Upper lobe of left lung (tissue), 6 donors: ENCODE measurements around the gene DIPK1A. TPM values are rescaled to one million over a fixed set of nuclear protein-coding genes. Genes with fewer than 3 reads are reported as not detected.
A peak's percentile ranks its signal among the peaks of the same experiment; 100 is the strongest.

Experiments used
- ATAC-seq, 2 donors: fragments of 200-7000 bp; cut with Tn5 transposase; one replicate each; pipeline ENCODE4 v1.9.1; 2022; ENCODE audit warnings: mild to moderate bottlenecking in 2 of 2, moderate library complexity in 2 of 2; ENCODE audit not compliant: low FRiP score in 2 of 2
- DNase-seq, 2 donors: peaks; one replicate each; pipeline ENCODE4 v3.0.0-alpha.2; 2019 to 2020
- H3K27ac ChIP-seq, 4 donors: fragments of 200-600 bp; sonication (generic); one replicate each; pipeline ENCODE4 v1.5.1; 2016 to 2019
- H3K27me3 ChIP-seq, 4 donors: fragments of 200-600 bp; sonication (generic); one replicate each; pipeline ENCODE4 v1.5.1; 2017 to 2019
- H3K36me3 ChIP-seq, 4 donors: fragments of 200-600 bp; sonication (generic); one replicate each; pipeline ENCODE4 v1.5.1; 2016 to 2019
- H3K4me1 ChIP-seq, 4 donors: fragments of 200-600 bp; sonication (generic); one replicate each; pipeline ENCODE4 v1.5.1; 2018 to 2019
- H3K4me3 ChIP-seq, 4 donors: fragments of 200-600 bp; sonication (generic); one replicate each; pipeline ENCODE4 v1.5.1; 2017 to 2019; ENCODE audit warnings: mild to moderate bottlenecking in 2 of 4, moderate library complexity in 1 of 4
- H3K9me3 ChIP-seq, 4 donors: fragments of 200-600 bp; sonication (generic); one replicate each; pipeline ENCODE4 v1.5.1; 2018 to 2019
- CTCF ChIP-seq, 6 experiments: fragments of 450-650 bp in 4 of 6; fragments of 200-600 bp in 2 of 6; sonication (generic) in 2 of 6; IDR thresholded peaks; one replicate each; pipeline ENCODE4 v1.5.1; 2016 to 2019; ENCODE audit warnings: antibody characterized with exemption in 6 of 6
- EP300 ChIP-seq, 4 donors: sonication (generic); formaldehyde crosslinking; IDR thresholded peaks; one replicate each; pipeline ENCODE4 v1.5.1; 2017; ENCODE audit warnings: antibody characterized with exemption in 4 of 4, control low read depth in 2 of 4
- POLR2A ChIP-seq, 4 donors: fragments of 450-650 bp; IDR thresholded peaks; one replicate each; pipeline ENCODE4 v1.5.1; 2016 to 2017; ENCODE audit warnings: antibody characterized with exemption in 4 of 4, mild to moderate bottlenecking in 2 of 4
- POLR2AphosphoS5 ChIP-seq, 2 donors: sonication (generic); formaldehyde crosslinking; IDR thresholded peaks; one replicate each; pipeline ENCODE4 v1.5.1; 2017; ENCODE audit warnings: antibody characterized with exemption in 2 of 2
- WGBS, 2 donors: methylation state at CpG; one replicate each; pipeline ENCODE4 v1.1.5; 2017 to 2018; 5-methylcytosine and 5-hydroxymethylcytosine counted together
- total RNA-seq, 6 donors: library from RNA; depleted of rRNA in 4 of 6; stranded (reverse); fragments of >200 nt in 4 of 6; gene quantifications; one replicate each; pipeline versions ENCODE4 v1.1.0 to v1.2.1, GENCODE V29; 2016 to 2021
- donor health status: DM: no; HTN: no; CAD: no; lungs with moderate emphysema.
- donor health status: DM: no; HTN: yes; CAD: no; lungs with severe emphysema.

The DIPK1A gene
- total RNA-seq, 6 donors from 2014 or later, result 2.8 to 15.2 (median 4.4) TPM

DNA sequence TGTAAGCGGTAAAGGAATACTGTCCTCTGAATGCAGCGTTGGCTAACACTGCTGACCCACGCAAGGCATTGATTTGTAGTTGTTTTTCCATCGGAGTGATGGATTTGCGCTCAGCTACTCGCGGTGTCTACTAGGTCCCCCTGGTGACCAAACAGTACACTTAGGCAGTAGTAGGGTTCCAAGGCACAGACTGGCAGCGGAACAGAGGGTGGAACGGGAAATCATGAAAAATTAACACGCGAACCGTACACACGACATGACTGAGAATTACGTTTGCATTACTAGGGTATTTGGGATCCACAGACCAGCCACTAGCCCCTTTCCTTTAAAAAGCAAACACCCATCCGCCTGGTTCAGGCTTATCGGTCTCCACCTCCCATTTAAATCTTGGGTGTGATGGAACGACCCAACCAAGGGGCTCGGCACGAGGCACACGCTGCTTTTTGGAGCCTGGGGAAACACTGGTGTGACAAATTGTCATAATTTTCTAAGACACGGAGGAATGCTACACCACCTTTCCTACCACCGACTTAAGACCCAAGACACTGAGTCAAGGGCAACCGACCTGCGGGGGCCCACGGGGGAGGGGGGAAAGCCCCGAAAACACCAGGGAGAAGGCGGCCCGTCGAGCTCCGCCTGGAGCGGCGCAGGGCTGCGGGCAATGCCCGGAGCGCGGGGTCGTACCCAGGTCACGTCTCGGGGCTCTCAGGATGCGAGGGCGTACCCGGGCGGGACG is 699 bp downstream of the DIPK1A start:
- TF ChIP-seq EP300 (IDR thresholded peaks at IDR 0.05), result no peak
- TF ChIP-seq POLR2A (IDR thresholded peaks at IDR 0.05), result peak in 1 of 4 donors; percentile 50
- TF ChIP-seq POLR2AphosphoS5 (IDR thresholded peaks at IDR 0.05), result peak in 1 of 2 donors; percentile 21
- peak; percentile 26 to 73 (median 58) for TF ChIP-seq CTCF (IDR thresholded peaks at IDR 0.05)
- Histone ChIP-seq H3K36me3 (no peaks in the 10 kb centered on the region), H3K27me3 (no peaks in the 10 kb centered on the region), H3K4me1 (peaks cover 0 to 14% (median 12%) of the 10 kb centered on the region in 4 donors), H3K4me3 (peak overlapping the region; percentile 72 to 96 (median 84)), H3K27ac (peak overlapping the region; percentile 90 to 96 (median 93)), H3K9me3 (no peaks in the 10 kb centered on the region)
- DNase-seq (peak in 1 of 2 donors; percentile 70), ATAC-seq (peak; percentile 80 to 82)
- WGBS, 2 donors, result 1 to 3% methylated on average over 15 to 25 of the region's 44 CpGs

- H3K9me3 ChIP-seq, result no peaks in the 10 kb centered on the region
- H3K27me3 ChIP-seq, result no peaks in the 10 kb centered on the region
- WGBS, 2 donors, result 84 to 100% methylated on average over 1 of the region's 1 CpG
- H3K36me3 ChIP-seq, result no peaks in the 10 kb centered on the region
- DNase-seq, result no peak
- H3K4me1 ChIP-seq, result peaks cover 0 to 14% (median 12%) of the 10 kb centered on the region in 4 donors
- no peak for ATAC-seq
- TF ChIP-seq EP300 (IDR thresholded peaks at IDR 0.05), result no peak
- TF ChIP-seq POLR2A (IDR thresholded peaks at IDR 0.05), result no peak
- TF ChIP-seq CTCF (IDR thresholded peaks at IDR 0.05), result no peak
- TF ChIP-seq POLR2AphosphoS5 (IDR thresholded peaks at IDR 0.05), result no peak
- no peak overlapping the region for H3K4me3 ChIP-seq
- no peak overlapping the region for H3K27ac ChIP-seq
Measured at GRCh38 chr1:92958203-92958970, 2.9 kb downstream of the DIPK1A start.

- no peaks in the 10 kb centered on the region for H3K9me3 ChIP-seq
- WGBS, 2 donors, result 78 to 82% methylated on average over 5 of the region's 5 CpGs
- peaks cover 0 to 8% (median 8%) of the 10 kb centered on the region in 4 donors for H3K4me1 ChIP-seq
- no peaks in the 10 kb centered on the region for H3K36me3 ChIP-seq
- H3K4me3 ChIP-seq, result no peak overlapping the region
- DNase-seq (no peak), ATAC-seq (no peak)
- no peak for TF ChIP-seq POLR2A (IDR thresholded peaks at IDR 0.05)
- H3K27me3 ChIP-seq, result no peaks in the 10 kb centered on the region
- H3K27ac ChIP-seq, result peak overlapping the region in 1 of 4 donors; percentile 5
Measured at GRCh38 chr1:92957030-92957734, 4.1 kb downstream of the DIPK1A start.

GRCh38 chr1:92956254-92957029 is 4.8 kb downstream of the DIPK1A start:
- Histone ChIP-seq H3K4me1 (peaks cover 0 to 8% (median 4%) of the 10 kb centered on the region in 4 donors), H3K9me3 (no peaks in the 10 kb centered on the region), H3K36me3 (no peaks in the 10 kb centered on the region), H3K4me3 (no peak overlapping the region), H3K27me3 (no peaks in the 10 kb centered on the region), H3K27ac (no peak overlapping the region)
- TF ChIP-seq POLR2A (IDR thresholded peaks at IDR 0.05), result no peak
- TF ChIP-seq POLR2AphosphoS5 (IDR thresholded peaks at IDR 0.05), result no peak
- TF ChIP-seq EP300 (IDR thresholded peaks at IDR 0.05), result no peak
- TF ChIP-seq CTCF (IDR thresholded peaks at IDR 0.05), result no peak
- ATAC-seq (no peak), DNase-seq (no peak)
- 67 to 76% methylated on average over 2 of the region's 2 CpGs for WGBS, 2 donors
